HG02571 (cell line): ENCODE results near the gene ZDHHC9.
A peak's percentile ranks its signal among the peaks of the same experiment; 100 is the strongest.
"Not testable (repeated sequence)": the region's sequence is repeated elsewhere in the genome, so short reads cannot be mapped to it uniquely, and the experiment has no call there.

ENCODE experiments used
- ATAC-seq: cut with Tn5 transposase; IDR thresholded peaks from one replicate; pipeline ENCODE4 v1.9.1; 2021; ENCODE audit warnings: mild to moderate bottlenecking, moderate library complexity; ENCODE audit not compliant: unreplicated experiment

ZDHHC9 gene

DNA sequence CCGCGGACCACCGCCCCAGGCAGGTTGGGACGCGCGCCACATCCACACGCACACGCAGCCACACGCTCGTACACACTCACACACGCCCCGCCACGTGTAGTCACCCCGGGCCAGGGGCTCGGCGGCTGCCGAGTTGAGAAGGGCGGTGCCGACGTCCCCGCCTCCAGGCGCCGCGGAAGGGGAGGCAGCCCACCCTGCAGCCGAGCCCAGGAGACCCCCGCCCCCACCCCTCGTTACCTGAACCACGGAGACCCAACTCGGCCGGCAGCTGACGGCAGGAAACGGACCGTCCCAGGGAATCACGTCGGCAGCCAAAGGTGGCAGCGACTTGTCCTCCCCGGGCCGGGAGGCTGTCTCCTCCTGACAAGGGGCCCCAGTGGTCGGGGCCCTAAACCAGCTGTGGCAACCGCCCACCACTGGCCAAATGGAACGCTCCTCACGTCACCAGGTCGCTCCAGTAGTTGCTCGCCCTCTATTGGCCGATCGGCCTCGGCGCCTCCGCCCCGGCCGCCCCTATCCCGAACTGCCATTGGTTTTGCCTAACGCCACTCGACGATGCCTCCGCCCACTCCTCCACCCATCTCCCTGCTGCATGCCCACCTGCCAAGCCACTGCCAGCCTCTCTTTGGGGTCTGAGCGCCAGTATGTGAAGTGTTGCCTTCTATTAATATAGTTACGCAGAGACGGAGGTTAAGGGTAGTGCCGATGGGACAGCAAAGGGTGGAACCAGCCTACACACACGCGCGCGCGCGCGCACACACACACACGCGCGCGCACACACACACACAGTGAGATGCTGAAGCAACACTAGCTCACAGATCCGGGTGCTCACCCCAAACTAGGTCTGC is at the start of gene ZDHHC9:
ZDHHC9 (minus strand) TSS at position 428 of the 848 bp plus-strand sequence. CDS start 1,941 bp downstream, outside the sequence.
- ATAC-seq: peak; percentile 98

- ATAC-seq: no peak
These were observed 33.7 kb upstream of the ZDHHC9 start for GRCh38 chrX:129877401-129877800.

DNA sequence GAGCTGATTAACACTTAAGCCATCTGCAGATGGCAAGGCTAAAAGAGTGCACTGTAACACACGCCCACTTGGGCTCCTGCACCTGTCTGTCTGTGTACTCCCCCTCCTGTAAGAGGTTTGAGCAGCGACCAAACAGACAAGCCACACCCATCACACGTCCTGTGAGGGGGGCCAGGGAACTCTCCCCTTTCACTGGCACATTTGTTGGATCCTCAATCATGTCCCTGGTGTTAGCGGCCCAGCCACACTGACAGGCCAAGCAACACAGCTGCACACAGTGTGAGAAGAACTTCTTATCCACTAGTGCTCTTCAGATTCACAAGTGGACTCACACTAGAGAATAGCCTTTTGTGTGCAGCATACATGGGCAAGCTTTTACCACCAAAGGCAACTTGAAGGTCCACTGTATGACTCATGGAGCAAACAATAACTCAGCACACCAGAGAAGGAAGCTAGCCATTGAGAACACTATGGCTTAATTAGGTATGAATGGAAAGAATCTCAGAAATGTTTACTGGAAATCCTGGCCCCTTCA is 33.2 kb upstream of the ZDHHC9 start:
- ATAC-seq: no peak

DNA sequence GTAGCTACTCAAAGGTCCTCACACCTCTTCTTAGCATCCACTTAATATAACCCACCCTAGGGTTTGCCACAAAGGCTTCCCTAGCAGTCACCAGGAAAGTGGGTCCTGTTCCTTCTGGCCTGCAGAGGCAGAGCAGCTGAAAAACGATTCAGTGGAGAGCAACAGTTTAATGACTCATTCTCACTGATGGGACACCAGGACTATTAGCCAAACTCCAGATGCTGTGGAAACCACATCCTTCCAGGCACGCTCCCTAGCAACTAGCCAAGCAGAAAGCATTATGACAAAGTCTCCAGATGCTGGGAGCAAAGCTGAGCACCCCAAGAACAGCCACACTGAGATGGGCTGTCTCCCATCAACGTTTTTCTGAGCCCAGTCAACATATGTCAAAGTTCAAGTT is 32.0 kb upstream of the ZDHHC9 start:
- no peak for ATAC-seq

- ATAC-seq: no peak
These were observed 28.8 kb upstream of the ZDHHC9 start for GRCh38 chrX:129872524-129872923.

GRCh38 chrX:129866321-129866720 is 22.6 kb upstream of the ZDHHC9 start:
- not testable (repeated sequence) for ATAC-seq

DNA sequence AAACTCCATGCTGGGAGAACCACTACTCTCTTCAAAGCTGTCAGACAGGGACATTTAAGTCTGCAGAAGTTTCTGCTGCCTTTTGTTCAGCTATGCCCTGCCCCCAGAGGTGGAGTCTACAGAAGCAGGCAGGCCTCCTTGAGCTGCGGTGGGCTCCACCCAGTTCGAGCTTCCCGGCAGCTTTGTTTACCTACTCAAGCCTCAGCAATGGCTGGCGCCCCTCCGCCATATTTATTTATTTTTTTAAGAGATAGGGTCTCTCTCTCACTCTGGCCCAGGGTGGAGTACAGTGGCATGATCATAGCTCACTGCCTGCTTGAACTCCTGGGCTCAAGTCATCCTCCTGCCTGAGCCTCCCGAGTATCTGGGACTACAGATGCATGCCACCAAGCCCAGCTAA is 15.4 kb upstream of the ZDHHC9 start:
- ATAC-seq: not testable (repeated sequence)

DNA sequence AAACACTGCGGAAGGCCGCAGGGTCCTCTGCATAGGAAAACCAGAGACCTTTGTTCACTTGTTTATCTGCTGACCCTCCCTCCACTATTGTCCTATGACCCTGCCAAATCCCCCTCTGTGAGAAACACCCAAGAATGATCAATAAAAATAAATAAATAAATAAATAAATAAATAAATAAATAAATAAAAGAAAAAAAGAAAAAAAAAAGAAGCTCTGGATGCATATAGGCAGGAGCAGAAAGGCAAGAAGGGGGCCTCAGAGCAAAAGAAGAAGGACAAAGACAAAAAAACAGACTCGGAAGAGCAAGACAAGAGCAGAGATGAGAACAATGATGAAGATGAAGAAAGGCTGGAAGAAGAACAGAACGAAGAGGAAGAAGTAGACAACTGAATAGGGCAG is 8.1 kb upstream of the ZDHHC9 start:
- not testable (repeated sequence) for ATAC-seq

DNA sequence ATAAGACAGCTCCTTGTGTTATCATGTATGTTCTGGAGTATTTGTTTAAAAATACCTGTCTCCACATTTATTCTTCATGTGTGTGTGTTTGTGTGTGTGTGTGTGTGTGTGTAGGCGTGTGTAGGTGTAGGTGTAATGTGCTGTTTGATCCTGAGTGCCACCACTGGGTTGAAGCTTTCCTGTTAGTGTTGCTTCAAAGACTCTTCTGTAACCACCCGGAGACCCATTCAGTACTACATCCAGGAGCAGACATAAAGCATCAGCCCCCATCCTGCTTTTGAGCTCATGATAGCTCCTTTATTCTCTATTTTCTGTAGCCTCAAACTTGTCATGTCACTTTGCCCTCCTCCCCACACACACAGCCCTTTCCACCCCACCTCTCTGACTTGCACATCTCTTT is 3.0 kb upstream of the ZDHHC9 start:
- ATAC-seq: no peak

GRCh38 chrX:129845616-129846190 is 2.0 kb upstream of the ZDHHC9 start:
- no peak for ATAC-seq

DNA sequence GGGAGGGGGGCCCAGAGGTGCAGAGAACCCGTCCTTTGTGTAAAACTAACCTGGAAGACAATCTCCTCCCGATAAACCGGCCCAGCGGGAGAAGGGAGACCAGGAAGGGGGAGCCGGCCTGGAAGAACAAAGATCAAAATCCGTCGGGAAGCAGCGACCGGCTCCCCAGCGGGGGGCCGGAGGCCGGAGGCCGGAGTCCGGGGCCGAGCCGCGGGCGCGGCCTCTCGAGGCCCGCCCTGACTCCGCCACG is 552 bp downstream of the ZDHHC9 start:
- ATAC-seq: no peak

- no peak for ATAC-seq
These were observed 1.0 kb downstream of the ZDHHC9 start for GRCh38 chrX:129842510-129843208.

GRCh38 chrX:129840344-129840743 is 3.3 kb downstream of the ZDHHC9 start:
- no peak for ATAC-seq

DNA sequence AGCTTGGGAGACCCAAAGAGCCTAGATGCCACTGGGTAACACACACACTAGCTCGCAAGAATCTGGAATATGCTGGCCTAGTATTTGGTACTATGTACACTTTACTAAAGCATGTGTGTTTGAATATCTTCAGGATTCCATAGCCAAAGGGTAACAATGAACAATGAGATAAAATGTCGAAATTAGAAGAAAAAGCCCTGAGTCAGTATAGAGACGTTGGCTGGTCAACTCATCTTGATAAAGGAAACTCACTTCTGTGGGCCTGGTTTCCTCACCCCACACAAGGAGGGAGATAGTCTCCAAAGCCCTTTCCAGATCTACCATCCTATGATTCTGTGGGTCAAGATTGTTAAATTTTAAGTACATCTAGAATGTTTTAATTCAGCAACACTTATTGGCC is 6.9 kb downstream of the ZDHHC9 start:
- ATAC-seq: no peak

DNA sequence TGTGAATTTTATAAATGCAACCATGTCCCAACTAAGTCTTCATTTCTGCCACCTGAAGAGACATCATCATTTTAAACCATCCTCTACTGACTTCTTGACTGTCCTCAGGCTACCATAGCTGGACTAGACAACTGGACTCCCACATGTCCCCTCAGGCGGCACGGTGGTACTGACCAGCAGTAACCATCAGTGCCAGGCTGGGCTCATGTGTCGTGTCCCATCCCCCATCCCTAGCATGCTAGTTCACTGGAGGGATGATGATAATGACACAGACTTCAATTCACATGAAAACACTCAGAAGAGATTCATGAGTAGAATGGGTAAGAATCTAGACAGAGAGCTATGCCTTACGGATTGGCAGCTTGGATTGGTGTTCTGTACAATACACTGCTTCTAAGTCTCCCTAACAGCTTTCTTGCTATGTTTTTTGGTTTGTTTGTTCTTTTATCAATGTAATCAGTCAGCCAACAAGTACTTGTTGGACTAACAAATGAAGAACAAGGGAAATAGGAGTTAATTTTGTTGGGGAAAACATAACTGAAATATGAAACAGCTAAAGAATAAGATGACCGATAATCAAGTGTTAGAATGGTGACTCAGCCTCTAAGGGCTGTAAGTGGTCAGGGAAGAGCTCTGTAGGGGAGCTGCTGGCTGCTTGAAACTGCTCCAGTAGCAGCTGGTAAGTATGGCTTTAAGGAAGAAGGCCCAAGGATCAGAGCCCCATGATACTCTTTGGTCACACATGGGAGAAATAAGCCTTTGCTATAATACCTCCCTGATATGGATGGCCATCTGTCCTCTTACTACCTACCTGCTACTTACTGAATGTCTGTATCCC is 10.3 kb downstream of the ZDHHC9 start:
- no peak for ATAC-seq

DNA sequence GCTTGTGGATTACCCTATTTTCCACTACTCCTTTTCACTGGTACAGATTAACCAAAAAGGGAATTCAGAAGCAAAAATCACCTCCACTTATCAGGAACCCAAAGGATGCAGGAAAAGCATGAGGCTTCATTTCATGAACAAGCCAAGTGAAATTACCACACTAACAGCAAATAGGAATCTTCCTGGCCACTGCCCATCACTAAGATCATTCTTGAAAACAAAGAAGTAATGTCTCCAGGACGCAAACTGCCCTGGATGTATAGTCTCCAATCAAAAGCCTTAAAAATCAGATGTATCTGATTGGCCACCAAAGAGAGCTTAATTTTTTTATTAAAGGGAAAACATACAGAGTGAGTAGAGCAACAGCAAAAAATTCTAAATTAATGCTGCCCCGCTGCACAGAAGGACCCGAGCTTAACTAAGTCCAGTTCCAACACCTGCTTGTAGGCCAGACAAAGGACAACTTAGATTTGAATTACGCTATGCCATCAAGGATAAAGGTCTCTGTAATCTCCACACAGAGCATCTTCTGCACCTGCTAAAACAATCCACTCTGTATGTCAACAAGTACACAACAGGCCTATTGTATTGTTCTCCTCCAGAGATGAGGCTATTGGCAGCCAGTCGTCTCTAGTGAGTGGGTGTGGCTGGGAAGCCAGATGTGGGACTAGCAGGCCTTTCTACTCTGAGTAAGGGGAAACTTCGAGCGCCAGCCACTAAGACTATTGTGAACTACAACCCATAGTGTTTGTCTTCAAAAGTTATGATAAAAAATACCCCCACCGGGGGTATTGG is 12.4 kb downstream of the ZDHHC9 start:
- ATAC-seq: no peak

- no peak for ATAC-seq
These were observed 13.2 kb downstream of the ZDHHC9 start for GRCh38 chrX:129830494-129830893.

GRCh38 chrX:129825746-129826505 is 17.8 kb downstream of the ZDHHC9 start:
- ATAC-seq: no peak

- ATAC-seq: no peak
These were observed 19.1 kb downstream of the ZDHHC9 start for GRCh38 chrX:129824620-129825019.
